ENCODE measurements around the gene RYR2. TPM values are rescaled to one million over a fixed set of nuclear protein-coding genes. Genes with fewer than 3 reads are reported as not detected.

RYR2 gene
- total RNA-seq (1 to 10 TPM; 2.5 to 6.9 (median 4.8) TPM), polyA plus RNA-seq (1 to 10 TPM; 1.6 to 1.7 TPM)

GRCh38 chr1:237041795-237042525 is at the start of gene RYR2:
TSS of gene RYR2 (plus strand) at chr1:237042184. CDS start at chr1:237042522, 338 bp downstream.
- no peak for FAIRE-seq
- WGBS, 2 donors: 1 to 2% methylated on average over 67 to 87 of the region's 87 CpGs
- H3K27ac ChIP-seq: no peak within 1 kb of the TSS
- H3K4me1 ChIP-seq: peaks cover 0 to 7% (median 5%) of the 10 kb centered on the region in 3 donors
- peak within 1 kb of the TSS; percentile 6 to 47 (median 25) for H3K4me3 ChIP-seq
- peak; percentile 80 to 93 (median 90) for ATAC-seq
- DNase-seq: peak in 5 of 6 donors; percentile 13 to 78 (median 31)
- H3K36me3 ChIP-seq: no peaks in the 10 kb centered on the region
- no peaks in the 10 kb centered on the region for H3K9me3 ChIP-seq
- peaks cover 0 to 49% (median 16%) of the 10 kb centered on the region in 4 donors for H3K27me3 ChIP-seq
- intact Hi-C loops (cut with DNase I): no loop called here
- TF ChIP-seq CTCF (IDR thresholded peaks at IDR 0.05): peak in 2 of 4 donors; percentile 20 to 36

- FAIRE-seq: no peak
- ATAC-seq: no peak
- DNase-seq: no peak
- Histone ChIP-seq H3K4me3 (no peak overlapping the region), H3K27me3 (no peaks in the 10 kb centered on the region), H3K9me3 (no peaks in the 10 kb centered on the region), H3K4me1 (no peaks in the 10 kb centered on the region), H3K27ac (no peak overlapping the region), H3K36me3 (no peaks in the 10 kb centered on the region)
- 68 to 77% methylated on average over 8 of the region's 8 CpGs for WGBS, 2 donors
- intact Hi-C loops (cut with DNase I): no loop called here
- TF ChIP-seq CTCF (IDR thresholded peaks at IDR 0.05): no peak
These were observed 49.5 kb upstream of the RYR2 start for GRCh38 chr1:236992449-236992848.

GRCh38 chr1:236994450-236994849 is 47.5 kb upstream of the RYR2 start:
- no peaks in the 10 kb centered on the region for H3K4me1 ChIP-seq
- no peaks in the 10 kb centered on the region for H3K9me3 ChIP-seq
- H3K36me3 ChIP-seq: no peaks in the 10 kb centered on the region
- no peak overlapping the region for H3K4me3 ChIP-seq
- intact Hi-C loops (cut with DNase I): no loop called here
- TF ChIP-seq CTCF (IDR thresholded peaks at IDR 0.05): no peak
- no peak for ATAC-seq
- no peaks in the 10 kb centered on the region for H3K27me3 ChIP-seq
- no peak for FAIRE-seq
- WGBS, 2 donors: 96 to 98% methylated on average over 1 of the region's 1 CpG
- H3K27ac ChIP-seq: no peak overlapping the region
- no peak for DNase-seq

GRCh38 chr1:236997361-236997760 is 44.6 kb upstream of the RYR2 start:
- no peaks in the 10 kb centered on the region for H3K9me3 ChIP-seq
- ATAC-seq: no peak
- no peaks in the 10 kb centered on the region for H3K36me3 ChIP-seq
- no peak overlapping the region for H3K27ac ChIP-seq
- no peak for FAIRE-seq
- no peak overlapping the region for H3K4me3 ChIP-seq
- H3K4me1 ChIP-seq: no peaks in the 10 kb centered on the region
- DNase-seq: no peak
- no peak for TF ChIP-seq CTCF (IDR thresholded peaks at IDR 0.05)
- no peaks in the 10 kb centered on the region for H3K27me3 ChIP-seq
- 77 to 87% methylated on average over 11 of the region's 11 CpGs for WGBS, 2 donors
- intact Hi-C loops (cut with DNase I): no loop called here

- no peaks in the 10 kb centered on the region for H3K9me3 ChIP-seq
- ATAC-seq (no peak), DNase-seq (no peak), FAIRE-seq (no peak)
- intact Hi-C loops (cut with DNase I): no loop called here
- H3K27me3 ChIP-seq: no peaks in the 10 kb centered on the region
- no peak overlapping the region for H3K4me3 ChIP-seq
- no peaks in the 10 kb centered on the region for H3K36me3 ChIP-seq
- 58 to 62% methylated on average over 12 of the region's 12 CpGs for WGBS, 2 donors
- TF ChIP-seq CTCF (IDR thresholded peaks at IDR 0.05): no peak
- H3K4me1 ChIP-seq: no peaks in the 10 kb centered on the region
- no peak overlapping the region for H3K27ac ChIP-seq
These were observed 44.1 kb upstream of the RYR2 start for GRCh38 chr1:236997882-236998281.

Measured in pancreas (tissue), 10 donors.